Measurements from ENCODE around the gene KCNK13. TPM values are rescaled to one million over a fixed set of nuclear protein-coding genes. Genes with fewer than 3 reads are reported as not detected.
A peak's percentile ranks its signal among the peaks of the same experiment; 100 is the strongest.

KCNK13 gene
- total RNA-seq, 1 experiment from 2014 or later = 0.17 TPM

DNA sequence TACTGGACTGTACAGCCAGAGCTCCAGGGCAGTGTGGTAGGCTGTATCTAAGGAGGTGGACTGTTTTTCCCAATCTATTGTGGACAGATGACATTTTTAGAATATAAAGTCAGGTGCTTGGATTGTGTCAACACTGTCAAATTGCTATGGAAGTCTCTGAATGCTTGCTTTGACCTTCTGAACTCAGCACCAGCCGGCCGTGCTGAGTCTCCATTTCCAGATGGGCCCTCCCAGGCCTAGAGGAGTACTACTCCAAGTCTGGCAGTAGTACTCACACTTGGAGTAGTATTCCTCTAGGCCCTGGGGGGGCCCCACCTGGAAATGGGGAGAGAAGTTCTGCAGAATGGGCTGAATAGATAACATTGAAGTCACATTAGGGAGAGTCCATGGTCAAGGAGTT, 16.2 kb upstream of the KCNK13 start (continued):
- TF ChIP-seq, protein P1, sequence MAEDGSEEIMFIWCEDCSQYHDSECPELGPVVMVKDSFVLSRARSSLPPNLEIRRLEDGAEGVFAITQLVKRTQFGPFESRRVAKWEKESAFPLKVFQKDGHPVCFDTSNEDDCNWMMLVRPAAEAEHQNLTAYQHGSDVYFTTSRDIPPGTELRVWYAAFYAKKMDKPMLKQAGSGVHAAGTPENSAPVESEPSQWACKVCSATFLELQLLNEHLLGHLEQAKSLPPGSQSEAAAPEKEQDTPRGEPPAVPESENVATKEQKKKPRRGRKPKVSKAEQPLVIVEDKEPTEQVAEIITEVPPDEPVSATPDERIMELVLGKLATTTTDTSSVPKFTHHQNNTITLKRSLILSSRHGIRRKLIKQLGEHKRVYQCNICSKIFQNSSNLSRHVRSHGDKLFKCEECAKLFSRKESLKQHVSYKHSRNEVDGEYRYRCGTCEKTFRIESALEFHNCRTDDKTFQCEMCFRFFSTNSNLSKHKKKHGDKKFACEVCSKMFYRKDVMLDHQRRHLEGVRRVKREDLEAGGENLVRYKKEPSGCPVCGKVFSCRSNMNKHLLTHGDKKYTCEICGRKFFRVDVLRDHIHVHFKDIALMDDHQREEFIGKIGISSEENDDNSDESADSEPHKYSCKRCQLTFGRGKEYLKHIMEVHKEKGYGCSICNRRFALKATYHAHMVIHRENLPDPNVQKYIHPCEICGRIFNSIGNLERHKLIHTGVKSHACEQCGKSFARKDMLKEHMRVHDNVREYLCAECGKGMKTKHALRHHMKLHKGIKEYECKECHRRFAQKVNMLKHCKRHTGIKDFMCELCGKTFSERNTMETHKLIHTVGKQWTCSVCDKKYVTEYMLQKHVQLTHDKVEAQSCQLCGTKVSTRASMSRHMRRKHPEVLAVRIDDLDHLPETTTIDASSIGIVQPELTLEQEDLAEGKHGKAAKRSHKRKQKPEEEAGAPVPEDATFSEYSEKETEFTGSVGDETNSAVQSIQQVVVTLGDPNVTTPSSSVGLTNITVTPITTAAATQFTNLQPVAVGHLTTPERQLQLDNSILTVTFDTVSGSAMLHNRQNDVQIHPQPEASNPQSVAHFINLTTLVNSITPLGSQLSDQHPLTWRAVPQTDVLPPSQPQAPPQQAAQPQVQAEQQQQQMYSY (CRISPR knock-in tag; IDR thresholded peaks at IDR 0.05) = no peak
- TF ChIP-seq NR1H2 (CRISPR knock-in tag; IDR thresholded peaks at IDR 0.05) = no peak
- no peak for TF ChIP-seq FOXK1 (CRISPR knock-in tag; IDR thresholded peaks at IDR 0.05)
- TF ChIP-seq, protein P2, sequence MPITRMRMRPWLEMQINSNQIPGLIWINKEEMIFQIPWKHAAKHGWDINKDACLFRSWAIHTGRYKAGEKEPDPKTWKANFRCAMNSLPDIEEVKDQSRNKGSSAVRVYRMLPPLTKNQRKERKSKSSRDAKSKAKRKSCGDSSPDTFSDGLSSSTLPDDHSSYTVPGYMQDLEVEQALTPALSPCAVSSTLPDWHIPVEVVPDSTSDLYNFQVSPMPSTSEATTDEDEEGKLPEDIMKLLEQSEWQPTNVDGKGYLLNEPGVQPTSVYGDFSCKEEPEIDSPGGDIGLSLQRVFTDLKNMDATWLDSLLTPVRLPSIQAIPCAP (CRISPR knock-in tag; IDR thresholded peaks at IDR 0.05) = no peak
- TF ChIP-seq FOXJ3 (CRISPR knock-in tag; IDR thresholded peaks at IDR 0.05; ENCODE audit: borderline replicate concordance) = no peak
- TF ChIP-seq, protein P3, sequence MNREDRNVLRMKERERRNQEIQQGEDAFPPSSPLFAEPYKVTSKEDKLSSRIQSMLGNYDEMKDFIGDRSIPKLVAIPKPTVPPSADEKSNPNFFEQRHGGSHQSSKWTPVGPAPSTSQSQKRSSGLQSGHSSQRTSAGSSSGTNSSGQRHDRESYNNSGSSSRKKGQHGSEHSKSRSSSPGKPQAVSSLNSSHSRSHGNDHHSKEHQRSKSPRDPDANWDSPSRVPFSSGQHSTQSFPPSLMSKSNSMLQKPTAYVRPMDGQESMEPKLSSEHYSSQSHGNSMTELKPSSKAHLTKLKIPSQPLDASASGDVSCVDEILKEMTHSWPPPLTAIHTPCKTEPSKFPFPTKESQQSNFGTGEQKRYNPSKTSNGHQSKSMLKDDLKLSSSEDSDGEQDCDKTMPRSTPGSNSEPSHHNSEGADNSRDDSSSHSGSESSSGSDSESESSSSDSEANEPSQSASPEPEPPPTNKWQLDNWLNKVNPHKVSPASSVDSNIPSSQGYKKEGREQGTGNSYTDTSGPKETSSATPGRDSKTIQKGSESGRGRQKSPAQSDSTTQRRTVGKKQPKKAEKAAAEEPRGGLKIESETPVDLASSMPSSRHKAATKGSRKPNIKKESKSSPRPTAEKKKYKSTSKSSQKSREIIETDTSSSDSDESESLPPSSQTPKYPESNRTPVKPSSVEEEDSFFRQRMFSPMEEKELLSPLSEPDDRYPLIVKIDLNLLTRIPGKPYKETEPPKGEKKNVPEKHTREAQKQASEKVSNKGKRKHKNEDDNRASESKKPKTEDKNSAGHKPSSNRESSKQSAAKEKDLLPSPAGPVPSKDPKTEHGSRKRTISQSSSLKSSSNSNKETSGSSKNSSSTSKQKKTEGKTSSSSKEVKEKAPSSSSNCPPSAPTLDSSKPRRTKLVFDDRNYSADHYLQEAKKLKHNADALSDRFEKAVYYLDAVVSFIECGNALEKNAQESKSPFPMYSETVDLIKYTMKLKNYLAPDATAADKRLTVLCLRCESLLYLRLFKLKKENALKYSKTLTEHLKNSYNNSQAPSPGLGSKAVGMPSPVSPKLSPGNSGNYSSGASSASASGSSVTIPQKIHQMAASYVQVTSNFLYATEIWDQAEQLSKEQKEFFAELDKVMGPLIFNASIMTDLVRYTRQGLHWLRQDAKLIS (CRISPR knock-in tag; IDR thresholded peaks at IDR 0.05; ENCODE audit: borderline replicate concordance) = no peak
- TF ChIP-seq SMAD3 (CRISPR knock-in tag; IDR thresholded peaks at IDR 0.05; ENCODE audit: borderline replicate concordance) = no peak
- TF ChIP-seq MYBL2 (CRISPR knock-in tag; IDR thresholded peaks at IDR 0.05) = no peak
- no peak for TF ChIP-seq ZNF232 (CRISPR knock-in tag; IDR thresholded peaks at IDR 0.05)
- TF ChIP-seq TP53 (CRISPR knock-in tag; IDR thresholded peaks at IDR 0.05) = no peak

DNA sequence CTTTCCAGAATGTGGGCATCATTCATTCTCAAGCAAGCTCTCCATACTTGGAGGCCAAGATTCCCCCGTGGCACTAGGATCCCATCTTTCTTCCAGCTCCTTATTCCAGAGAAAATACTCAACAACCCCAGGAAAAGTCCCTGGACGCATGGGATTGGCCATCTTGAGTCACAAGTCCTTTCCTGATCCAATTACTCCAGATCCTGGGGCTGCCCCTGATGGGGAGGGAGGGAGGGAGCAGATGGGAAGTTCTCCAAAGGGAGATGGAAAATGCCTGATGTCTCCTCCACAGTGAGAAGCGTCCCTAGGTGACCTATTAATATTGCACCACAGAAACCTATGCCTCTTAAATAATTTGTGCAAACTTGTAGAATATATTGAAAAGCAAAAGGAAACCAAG, 12.4 kb upstream of the KCNK13 start:
- Mint-ChIP-seq H3K4me1 (peaks cover 9% of the 10 kb centered on the region), H3K36me3 (no peaks in the 10 kb centered on the region), H3K27ac (no peak overlapping the region), H3K27me3 (ENCODE audit: low read depth) (peaks cover 3% of the 10 kb centered on the region; the same call in 1 of the 2 replicates), H3K9me3 (no peaks in the 10 kb centered on the region), H3K4me3 (no peak overlapping the region)
- ChIA-PET CTCF (interaction anchor here (0.8 kb wide), 1 partner anchor 11 kb away, joined by 4 read pairs; no protein-coding TSS in a partner anchor), POLR2A (no interaction called here)
- TF ChIP-seq ZNF263 (CRISPR knock-in tag; IDR thresholded peaks at IDR 0.05; ENCODE audit: low read depth) (no peak), CREM (CRISPR knock-in tag; IDR thresholded peaks at IDR 0.05) (no peak), NR2C2 (CRISPR knock-in tag; IDR thresholded peaks at IDR 0.05) (no peak), FOXP1 (CRISPR knock-in tag; IDR thresholded peaks at IDR 0.05; ENCODE audit: borderline replicate concordance) (no peak), TCF7 (CRISPR knock-in tag; IDR thresholded peaks at IDR 0.05; ENCODE audit: low read depth) (no peak), IRF2 (CRISPR knock-in tag; IDR thresholded peaks at IDR 0.05; ENCODE audit: borderline replicate concordance, low read depth) (no peak)
- TF ChIP-seq, protein P4, sequence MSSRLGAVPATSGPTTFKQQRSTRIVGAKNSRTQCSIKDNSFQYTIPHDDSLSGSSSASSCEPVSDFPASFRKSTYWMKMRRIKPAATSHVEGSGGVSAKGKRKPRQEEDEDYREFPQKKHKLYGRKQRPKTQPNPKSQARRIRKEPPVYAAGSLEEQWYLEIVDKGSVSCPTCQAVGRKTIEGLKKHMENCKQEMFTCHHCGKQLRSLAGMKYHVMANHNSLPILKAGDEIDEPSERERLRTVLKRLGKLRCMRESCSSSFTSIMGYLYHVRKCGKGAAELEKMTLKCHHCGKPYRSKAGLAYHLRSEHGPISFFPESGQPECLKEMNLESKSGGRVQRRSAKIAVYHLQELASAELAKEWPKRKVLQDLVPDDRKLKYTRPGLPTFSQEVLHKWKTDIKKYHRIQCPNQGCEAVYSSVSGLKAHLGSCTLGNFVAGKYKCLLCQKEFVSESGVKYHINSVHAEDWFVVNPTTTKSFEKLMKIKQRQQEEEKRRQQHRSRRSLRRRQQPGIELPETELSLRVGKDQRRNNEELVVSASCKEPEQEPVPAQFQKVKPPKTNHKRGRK (CRISPR knock-in tag; IDR thresholded peaks at IDR 0.05; ENCODE audit: borderline replicate concordance) = no peak
- TF ChIP-seq, protein P5, sequence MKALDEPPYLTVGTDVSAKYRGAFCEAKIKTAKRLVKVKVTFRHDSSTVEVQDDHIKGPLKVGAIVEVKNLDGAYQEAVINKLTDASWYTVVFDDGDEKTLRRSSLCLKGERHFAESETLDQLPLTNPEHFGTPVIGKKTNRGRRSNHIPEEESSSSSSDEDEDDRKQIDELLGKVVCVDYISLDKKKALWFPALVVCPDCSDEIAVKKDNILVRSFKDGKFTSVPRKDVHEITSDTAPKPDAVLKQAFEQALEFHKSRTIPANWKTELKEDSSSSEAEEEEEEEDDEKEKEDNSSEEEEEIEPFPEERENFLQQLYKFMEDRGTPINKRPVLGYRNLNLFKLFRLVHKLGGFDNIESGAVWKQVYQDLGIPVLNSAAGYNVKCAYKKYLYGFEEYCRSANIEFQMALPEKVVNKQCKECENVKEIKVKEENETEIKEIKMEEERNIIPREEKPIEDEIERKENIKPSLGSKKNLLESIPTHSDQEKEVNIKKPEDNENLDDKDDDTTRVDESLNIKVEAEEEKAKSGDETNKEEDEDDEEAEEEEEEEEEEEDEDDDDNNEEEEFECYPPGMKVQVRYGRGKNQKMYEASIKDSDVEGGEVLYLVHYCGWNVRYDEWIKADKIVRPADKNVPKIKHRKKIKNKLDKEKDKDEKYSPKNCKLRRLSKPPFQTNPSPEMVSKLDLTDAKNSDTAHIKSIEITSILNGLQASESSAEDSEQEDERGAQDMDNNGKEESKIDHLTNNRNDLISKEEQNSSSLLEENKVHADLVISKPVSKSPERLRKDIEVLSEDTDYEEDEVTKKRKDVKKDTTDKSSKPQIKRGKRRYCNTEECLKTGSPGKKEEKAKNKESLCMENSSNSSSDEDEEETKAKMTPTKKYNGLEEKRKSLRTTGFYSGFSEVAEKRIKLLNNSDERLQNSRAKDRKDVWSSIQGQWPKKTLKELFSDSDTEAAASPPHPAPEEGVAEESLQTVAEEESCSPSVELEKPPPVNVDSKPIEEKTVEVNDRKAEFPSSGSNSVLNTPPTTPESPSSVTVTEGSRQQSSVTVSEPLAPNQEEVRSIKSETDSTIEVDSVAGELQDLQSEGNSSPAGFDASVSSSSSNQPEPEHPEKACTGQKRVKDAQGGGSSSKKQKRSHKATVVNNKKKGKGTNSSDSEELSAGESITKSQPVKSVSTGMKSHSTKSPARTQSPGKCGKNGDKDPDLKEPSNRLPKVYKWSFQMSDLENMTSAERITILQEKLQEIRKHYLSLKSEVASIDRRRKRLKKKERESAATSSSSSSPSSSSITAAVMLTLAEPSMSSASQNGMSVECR (CRISPR knock-in tag; IDR thresholded peaks at IDR 0.05; ENCODE audit: borderline replicate concordance) = no peak
- TF ChIP-seq, protein P6, sequence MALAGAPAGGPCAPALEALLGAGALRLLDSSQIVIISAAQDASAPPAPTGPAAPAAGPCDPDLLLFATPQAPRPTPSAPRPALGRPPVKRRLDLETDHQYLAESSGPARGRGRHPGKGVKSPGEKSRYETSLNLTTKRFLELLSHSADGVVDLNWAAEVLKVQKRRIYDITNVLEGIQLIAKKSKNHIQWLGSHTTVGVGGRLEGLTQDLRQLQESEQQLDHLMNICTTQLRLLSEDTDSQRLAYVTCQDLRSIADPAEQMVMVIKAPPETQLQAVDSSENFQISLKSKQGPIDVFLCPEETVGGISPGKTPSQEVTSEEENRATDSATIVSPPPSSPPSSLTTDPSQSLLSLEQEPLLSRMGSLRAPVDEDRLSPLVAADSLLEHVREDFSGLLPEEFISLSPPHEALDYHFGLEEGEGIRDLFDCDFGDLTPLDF (CRISPR knock-in tag; IDR thresholded peaks at IDR 0.05) = no peak
- DNase-seq (ENCODE audit: low spot score) = no peak
- peak; percentile 55 for ATAC-seq
